Thyroid gland (tissue), 4 donors: Measurements from ENCODE around the gene DACH1.

ENCODE experiments used
- POLR2A ChIP-seq, 2 donors: fragments of 450-650 bp; IDR thresholded peaks; one replicate each; pipeline ENCODE4 v1.6.1; 2017; ENCODE audit warnings: antibody characterized with exemption in 2 of 2, mild to moderate bottlenecking in 2 of 2, moderate library complexity in 1 of 2
- TF ChIP-seq, protein P1 (sequence below), 6 experiments: fragments of 200-600 bp in 3 of 6; fragments of 450-650 bp in 3 of 6; sonication (generic) in 3 of 6; IDR thresholded peaks; one replicate each; pipeline ENCODE4 v1.5.1; 2016 to 2019; ENCODE audit warnings: antibody characterized with exemption in 6 of 6, mild to moderate bottlenecking in 2 of 6, inconsistent platforms in 1 of 6, moderate library complexity in 1 of 6

DNA sequence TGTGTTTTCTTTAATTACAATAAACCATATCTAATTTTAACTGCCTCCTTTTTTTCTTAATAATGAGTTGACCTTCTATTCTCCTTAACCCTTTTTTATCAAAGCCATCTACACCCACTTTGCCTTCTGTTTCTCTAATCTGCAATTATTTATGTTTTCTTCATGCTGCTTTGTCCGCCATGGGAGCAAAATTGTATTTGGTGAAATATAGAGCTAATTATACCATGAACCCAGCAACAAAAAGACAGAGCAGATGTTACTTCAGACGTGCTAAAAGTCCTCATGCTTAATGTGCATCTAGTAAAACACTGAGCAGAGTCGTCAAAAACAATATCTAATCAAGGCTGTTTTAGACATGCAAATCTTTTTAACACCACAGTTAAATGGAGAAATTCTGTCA is 264.7 kb downstream of the DACH1 start:
- TF ChIP-seq, protein P1, sequence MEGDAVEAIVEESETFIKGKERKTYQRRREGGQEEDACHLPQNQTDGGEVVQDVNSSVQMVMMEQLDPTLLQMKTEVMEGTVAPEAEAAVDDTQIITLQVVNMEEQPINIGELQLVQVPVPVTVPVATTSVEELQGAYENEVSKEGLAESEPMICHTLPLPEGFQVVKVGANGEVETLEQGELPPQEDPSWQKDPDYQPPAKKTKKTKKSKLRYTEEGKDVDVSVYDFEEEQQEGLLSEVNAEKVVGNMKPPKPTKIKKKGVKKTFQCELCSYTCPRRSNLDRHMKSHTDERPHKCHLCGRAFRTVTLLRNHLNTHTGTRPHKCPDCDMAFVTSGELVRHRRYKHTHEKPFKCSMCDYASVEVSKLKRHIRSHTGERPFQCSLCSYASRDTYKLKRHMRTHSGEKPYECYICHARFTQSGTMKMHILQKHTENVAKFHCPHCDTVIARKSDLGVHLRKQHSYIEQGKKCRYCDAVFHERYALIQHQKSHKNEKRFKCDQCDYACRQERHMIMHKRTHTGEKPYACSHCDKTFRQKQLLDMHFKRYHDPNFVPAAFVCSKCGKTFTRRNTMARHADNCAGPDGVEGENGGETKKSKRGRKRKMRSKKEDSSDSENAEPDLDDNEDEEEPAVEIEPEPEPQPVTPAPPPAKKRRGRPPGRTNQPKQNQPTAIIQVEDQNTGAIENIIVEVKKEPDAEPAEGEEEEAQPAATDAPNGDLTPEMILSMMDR (IDR thresholded peaks at IDR 0.05): no peak
- no peak for TF ChIP-seq POLR2A (IDR thresholded peaks at IDR 0.05)
